ENCODE results near the gene OR8K5.

OR8K5 gene, protein sequence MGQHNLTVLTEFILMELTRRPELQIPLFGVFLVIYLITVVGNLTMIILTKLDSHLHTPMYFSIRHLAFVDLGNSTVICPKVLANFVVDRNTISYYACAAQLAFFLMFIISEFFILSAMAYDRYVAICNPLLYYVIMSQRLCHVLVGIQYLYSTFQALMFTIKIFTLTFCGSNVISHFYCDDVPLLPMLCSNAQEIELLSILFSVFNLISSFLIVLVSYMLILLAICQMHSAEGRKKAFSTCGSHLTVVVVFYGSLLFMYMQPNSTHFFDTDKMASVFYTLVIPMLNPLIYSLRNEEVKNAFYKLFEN

DNA sequence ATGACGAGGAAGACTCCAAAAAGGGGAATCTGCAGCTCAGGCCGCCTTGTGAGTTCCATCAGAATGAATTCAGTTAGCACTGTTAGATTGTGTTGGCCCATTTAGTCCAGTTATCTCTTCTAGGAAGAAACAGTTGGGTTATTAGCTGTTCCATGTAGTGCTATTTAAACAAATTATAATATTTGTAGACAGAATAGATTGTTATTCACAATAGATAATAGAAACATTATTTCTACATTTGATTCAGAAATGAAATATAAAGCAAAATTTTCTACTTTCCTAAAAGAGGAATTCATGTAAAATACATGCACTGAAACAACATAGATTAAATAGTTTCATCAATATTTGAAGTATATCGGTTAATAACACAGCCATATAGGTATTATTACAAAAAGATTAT lies at the start of gene OR8K5:
Gene OR8K5, minus strand, starts transcription at position 101 of the 400 bp plus-strand sequence. Its CDS starts 0 bp downstream, at position 101.
- TF ChIP-seq, protein P1, sequence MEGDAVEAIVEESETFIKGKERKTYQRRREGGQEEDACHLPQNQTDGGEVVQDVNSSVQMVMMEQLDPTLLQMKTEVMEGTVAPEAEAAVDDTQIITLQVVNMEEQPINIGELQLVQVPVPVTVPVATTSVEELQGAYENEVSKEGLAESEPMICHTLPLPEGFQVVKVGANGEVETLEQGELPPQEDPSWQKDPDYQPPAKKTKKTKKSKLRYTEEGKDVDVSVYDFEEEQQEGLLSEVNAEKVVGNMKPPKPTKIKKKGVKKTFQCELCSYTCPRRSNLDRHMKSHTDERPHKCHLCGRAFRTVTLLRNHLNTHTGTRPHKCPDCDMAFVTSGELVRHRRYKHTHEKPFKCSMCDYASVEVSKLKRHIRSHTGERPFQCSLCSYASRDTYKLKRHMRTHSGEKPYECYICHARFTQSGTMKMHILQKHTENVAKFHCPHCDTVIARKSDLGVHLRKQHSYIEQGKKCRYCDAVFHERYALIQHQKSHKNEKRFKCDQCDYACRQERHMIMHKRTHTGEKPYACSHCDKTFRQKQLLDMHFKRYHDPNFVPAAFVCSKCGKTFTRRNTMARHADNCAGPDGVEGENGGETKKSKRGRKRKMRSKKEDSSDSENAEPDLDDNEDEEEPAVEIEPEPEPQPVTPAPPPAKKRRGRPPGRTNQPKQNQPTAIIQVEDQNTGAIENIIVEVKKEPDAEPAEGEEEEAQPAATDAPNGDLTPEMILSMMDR (IDR thresholded peaks at IDR 0.05): no peak
- H3K36me3 ChIP-seq (ENCODE audit: control insufficient read depth, insufficient read depth, low read length): no peaks in the 10 kb centered on the region

DNA sequence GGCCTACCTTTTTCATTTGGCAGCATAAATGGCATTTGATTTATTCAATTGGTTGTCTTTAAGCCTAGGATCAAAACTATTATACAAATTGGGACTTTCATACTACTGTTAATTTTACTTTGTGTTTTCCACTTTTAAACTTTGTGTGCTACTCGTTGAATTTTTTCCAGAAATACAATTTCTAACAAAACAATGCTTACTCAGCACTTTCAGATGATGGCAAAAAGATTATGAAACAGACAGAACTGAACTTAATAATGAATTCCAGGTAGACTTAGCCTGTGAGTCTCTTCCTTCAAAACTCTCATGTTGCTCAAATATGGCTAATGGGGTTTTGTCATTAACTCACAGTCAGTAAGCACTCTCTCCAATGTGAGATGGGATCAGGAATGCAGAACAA lies 47.7 kb upstream of the OR8K5 start:
- Histone ChIP-seq H3K36me3 (ENCODE audit: control insufficient read depth, insufficient read depth, low read length) (no peaks in the 10 kb centered on the region), H3K4me3 (ENCODE audit: low read depth, low read length) (no peak overlapping the region), H3K79me2 (no peaks in the 10 kb centered on the region), H3K4me2 (ENCODE audit: low read length) (no peak overlapping the region), H3K27me3 (ENCODE audit: control insufficient read depth, insufficient read depth, low read length) (no peaks in the 10 kb centered on the region), H3K9ac (no peak overlapping the region), H3K9me3 (ENCODE audit: control insufficient read depth, low read length) (no peaks in the 10 kb centered on the region), H2AFZ (no peak overlapping the region), H3K27ac (no peak overlapping the region), H3K4me1 (no peaks in the 10 kb centered on the region)
- TF ChIP-seq, protein P1 (IDR thresholded peaks at IDR 0.05): no peak

More for the DNA sequence above, at the start of gene OR8K5:
- Histone ChIP-seq H3K9ac (no peak within 1 kb of the TSS), H3K27me3 (ENCODE audit: control insufficient read depth, insufficient read depth, low read length) (no peaks in the 10 kb centered on the region), H3K4me3 (ENCODE audit: low read depth, low read length) (no peak within 1 kb of the TSS), H2AFZ (no peak within 1 kb of the TSS), H3K4me1 (no peaks in the 10 kb centered on the region), H3K79me2 (no peaks in the 10 kb centered on the region), H3K27ac (no peak within 1 kb of the TSS), H3K4me2 (ENCODE audit: low read length) (no peak within 1 kb of the TSS), H3K9me3 (ENCODE audit: control insufficient read depth, low read length) (no peaks in the 10 kb centered on the region)

DNA sequence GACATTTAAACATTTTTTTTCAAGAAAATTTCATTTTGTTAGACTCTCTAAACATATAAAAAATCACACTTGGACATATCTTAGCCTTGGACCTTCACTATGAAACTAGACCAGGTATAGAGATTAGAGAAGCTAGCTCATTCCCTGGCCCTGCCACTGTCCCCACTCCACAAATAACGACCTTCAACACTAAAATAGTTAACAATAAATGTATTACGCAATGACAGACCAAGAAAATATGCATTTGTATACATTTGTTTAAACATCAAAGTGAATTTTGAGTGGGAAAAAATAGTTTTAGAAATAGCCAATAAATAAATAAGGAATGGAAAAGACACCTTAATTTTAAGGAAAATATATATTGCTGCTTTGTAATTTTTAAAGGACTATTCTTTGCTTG lies 37.2 kb upstream of the OR8K5 start:
- Histone ChIP-seq H3K9ac (no peak overlapping the region), H3K4me3 (ENCODE audit: low read depth, low read length) (no peak overlapping the region), H3K36me3 (ENCODE audit: control insufficient read depth, insufficient read depth, low read length) (no peaks in the 10 kb centered on the region), H3K27ac (no peak overlapping the region), H3K4me1 (no peaks in the 10 kb centered on the region), H3K27me3 (ENCODE audit: control insufficient read depth, insufficient read depth, low read length) (no peaks in the 10 kb centered on the region), H3K9me3 (ENCODE audit: control insufficient read depth, low read length) (no peaks in the 10 kb centered on the region), H2AFZ (no peak overlapping the region), H3K4me2 (ENCODE audit: low read length) (no peak overlapping the region), H3K79me2 (no peaks in the 10 kb centered on the region)
- TF ChIP-seq, protein P1 (IDR thresholded peaks at IDR 0.05): no peak

DNA sequence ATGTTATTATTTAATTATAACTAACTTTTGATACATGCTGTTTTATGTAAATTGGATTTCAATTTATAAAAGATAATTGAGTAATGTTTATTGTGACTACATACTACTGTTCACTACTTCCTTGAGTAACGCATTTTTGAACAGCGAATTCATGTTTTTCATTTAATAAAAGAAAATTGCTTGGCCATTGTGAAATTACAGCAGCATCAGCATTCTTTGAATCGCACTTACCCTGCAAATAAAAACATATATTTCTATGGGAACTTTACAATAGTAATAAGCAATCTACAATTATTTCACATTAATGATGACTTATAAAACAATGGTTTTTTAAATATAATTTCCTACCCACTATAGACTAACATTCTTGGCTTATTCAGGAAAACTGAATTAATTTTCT lies 36.6 kb upstream of the OR8K5 start:
- no peak overlapping the region for H3K4me3 ChIP-seq (ENCODE audit: low read depth, low read length)
- no peak overlapping the region for H3K9ac ChIP-seq
- no peaks in the 10 kb centered on the region for H3K79me2 ChIP-seq
- TF ChIP-seq, protein P1 (IDR thresholded peaks at IDR 0.05): no peak
- no peaks in the 10 kb centered on the region for H3K36me3 ChIP-seq (ENCODE audit: control insufficient read depth, insufficient read depth, low read length)
- H2AFZ ChIP-seq: no peak overlapping the region
- H3K4me2 ChIP-seq (ENCODE audit: low read length): no peak overlapping the region
- no peaks in the 10 kb centered on the region for H3K27me3 ChIP-seq (ENCODE audit: control insufficient read depth, insufficient read depth, low read length)
- no peak overlapping the region for H3K27ac ChIP-seq
- no peaks in the 10 kb centered on the region for H3K4me1 ChIP-seq
- H3K9me3 ChIP-seq (ENCODE audit: control insufficient read depth, low read length): no peaks in the 10 kb centered on the region

DNA sequence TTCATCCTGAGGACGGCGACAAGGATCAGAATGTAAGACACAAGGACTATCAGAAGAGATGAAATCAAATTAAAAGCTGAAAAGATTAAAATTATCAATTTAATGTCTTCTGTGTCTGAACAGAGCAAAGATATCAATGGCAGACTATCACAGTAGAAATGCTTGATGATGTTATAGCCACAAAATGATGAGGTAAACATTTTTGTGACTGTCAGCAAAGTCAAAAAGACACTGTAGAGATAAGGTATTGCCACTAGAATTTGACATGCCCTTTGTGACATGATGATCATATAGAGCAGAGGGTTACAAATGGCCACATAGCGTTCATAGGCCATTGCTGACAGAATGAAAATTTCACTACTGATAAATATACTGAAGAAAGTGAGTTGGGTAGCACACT lies 28.5 kb upstream of the OR8K5 start:
- Histone ChIP-seq H3K4me1 (no peaks in the 10 kb centered on the region), H3K27me3 (ENCODE audit: control insufficient read depth, insufficient read depth, low read length) (no peaks in the 10 kb centered on the region), H3K9me3 (ENCODE audit: control insufficient read depth, low read length) (no peaks in the 10 kb centered on the region), H2AFZ (no peak overlapping the region), H3K4me2 (ENCODE audit: low read length) (no peak overlapping the region), H3K4me3 (ENCODE audit: low read depth, low read length) (no peak overlapping the region), H3K36me3 (ENCODE audit: control insufficient read depth, insufficient read depth, low read length) (no peaks in the 10 kb centered on the region), H3K27ac (no peak overlapping the region), H3K9ac (no peak overlapping the region), H3K79me2 (no peaks in the 10 kb centered on the region)
- TF ChIP-seq, protein P1 (IDR thresholded peaks at IDR 0.05): no peak
